ENCODE results near the gene NDUFA7.
"Not testable (repeated sequence)": the region's sequence is repeated elsewhere in the genome, so short reads cannot be mapped to it uniquely, and the experiment has no call there.

Gene NDUFA7

DNA sequence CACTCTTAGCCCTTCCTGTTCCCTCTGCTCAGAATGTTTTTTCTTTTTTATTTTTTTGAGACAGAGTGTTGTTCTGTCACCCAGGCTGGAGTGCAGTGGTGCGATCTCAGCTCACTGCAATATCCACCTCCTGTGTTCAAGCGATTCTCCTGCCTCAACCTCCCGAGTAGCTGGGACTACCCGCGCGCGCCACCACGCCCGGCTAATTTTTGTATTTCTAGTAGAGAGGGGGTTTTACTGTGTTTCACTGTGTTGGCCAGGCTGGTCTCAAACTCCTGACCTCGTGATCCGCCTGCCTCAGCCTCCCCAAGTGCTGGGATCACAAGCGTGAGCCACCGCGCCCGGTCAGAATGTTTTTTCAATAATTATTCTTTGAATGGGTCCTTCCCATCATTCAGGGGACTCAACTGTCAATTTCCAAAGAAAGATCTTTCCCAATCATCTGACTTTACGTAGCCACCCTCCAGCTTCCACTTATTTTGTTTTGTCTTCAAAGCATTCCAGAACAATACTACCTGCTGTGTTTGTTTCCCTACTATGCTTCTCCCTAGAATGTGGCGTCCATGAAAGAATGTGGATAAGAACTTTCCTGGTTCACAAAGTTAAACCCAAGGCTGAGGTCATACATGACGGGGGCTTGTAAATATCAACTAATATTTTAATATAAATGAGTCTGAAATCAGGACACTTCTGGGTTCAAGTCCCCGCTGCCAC, 1.2 kb downstream of the NDUFA7 start:
- DNase-seq (ENCODE audit: low spot score): no peak

DNA sequence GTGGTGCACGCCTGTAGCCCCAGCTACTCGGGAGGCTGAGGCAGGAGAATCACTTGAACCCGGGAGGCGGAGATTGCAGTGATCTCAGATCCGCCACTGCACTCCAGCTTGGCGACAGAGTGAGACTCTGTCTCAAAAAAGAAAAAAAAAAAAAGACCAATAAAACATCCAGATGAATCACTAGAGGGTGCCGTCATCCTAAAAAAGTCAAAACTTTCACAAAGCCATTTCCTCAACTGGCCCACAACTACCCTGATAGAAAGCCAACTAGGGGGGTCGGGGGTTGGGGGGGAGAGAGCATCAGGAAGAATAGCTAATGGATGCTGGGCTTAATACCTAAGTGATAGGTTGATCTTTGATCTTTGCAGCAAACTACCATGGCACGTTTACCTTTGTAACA, 2.3 kb downstream of the NDUFA7 start:
- DNase-seq (ENCODE audit: low spot score): peak; percentile 0

DNA sequence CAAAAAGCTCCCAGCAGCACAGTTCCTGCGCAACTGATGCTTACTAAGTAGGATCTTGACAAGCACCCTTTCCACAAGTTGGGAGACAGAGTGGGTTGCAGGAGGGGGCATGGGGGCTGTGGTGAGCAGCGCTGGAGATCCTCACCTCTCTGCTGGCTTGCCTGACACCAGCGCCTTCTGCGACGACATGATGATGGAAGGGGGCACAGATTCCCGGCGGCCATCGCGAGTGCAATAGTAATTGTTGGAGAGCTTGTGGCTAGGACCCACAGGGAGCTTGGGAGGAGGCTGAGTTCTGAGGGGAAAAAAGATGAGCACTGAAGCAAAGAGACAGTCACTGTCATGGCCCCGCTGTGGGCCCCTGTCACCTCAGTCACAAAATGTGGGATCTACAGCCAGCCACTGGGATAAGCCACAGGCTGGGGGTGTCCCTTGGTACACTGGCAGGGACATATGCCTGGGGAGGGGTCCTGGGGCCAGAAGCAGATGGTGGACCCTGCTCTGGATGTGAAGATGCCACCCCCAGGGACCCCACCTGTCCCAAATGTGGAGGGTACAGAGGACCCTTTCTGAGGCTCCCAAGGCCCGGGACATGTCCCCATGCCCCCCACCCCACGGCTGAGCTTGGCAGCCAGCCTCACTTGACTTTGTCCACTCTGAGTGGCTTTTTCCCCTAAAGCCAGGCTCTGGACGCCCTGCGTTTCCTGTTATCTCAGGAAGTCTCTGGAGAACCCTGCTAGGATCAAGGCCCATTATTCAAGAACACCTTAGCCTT, 4.6 kb downstream of the NDUFA7 start:
- DNase-seq (ENCODE audit: low spot score): peak; percentile 6

DNA sequence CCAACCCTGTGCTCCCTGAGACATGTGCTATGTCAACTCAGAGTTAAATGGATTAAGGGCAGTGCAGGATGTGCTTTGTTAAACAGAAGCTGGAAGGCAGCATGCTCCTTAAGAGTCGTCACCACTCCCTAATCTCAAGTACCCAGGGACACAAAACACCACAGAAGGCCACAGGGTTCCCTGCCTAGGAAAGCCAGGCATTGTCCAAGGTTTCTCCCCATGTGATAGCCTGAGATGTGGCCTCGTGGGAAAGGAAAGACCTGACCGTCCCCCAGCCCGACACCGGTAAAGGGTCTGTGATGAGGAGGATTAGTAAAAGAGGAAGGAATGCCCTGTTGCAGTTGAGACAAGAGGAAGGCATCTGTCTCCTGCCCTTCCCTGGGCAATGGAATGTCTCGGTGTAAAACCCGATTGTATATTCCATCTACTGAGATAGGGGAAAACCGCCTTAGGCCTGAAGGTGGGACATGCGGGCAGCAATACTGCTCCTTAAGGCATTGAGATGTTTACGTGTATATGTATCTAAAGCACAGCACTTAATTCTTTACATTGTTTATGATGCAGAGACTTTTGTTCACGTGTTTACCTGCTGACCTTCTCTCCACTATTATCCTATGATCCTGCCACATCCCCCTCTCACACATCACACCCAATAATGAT, 6.1 kb downstream of the NDUFA7 start:
- not testable (repeated sequence) for DNase-seq (ENCODE audit: low spot score)

DNA sequence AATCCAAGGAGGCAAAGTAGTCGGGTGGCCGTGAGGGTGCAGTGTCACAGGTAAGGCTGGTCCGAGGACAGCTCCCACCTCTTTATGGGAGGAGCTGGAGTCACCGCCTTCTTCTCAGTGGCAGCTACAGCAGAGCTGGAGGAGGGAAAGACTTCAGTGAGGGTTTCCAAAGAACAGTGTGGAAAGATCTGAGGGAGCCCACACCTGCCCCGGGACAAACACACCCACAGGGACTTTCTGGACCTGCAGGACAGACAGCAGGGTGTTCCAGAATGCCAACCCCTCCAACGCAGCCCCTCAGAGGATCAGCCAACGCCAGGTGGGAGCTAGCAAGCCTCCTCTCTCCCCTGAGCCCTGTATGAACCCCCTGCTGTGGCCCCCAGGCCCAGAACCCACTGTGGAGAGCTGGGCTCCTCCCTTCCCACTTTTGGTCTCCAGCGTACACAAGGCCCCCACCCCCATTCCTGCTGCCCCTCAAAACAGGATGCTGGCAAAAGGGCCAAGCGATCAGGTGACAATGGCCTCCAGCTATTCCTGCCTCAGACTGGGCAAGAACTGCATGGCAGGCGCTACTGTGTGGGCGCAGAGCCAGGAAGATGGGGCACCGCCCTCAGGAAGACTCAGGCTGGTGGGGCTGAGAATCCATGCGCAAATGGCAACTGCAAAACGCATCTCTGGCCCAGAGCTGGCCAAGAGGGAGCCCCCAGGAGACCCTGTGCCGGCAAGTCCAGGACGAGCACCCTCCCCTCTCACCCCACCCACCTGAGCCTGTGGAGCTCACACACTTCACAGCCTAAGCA, 9.5 kb downstream of the NDUFA7 start:
- DNase-seq (ENCODE audit: low spot score): peak; percentile 9

DNA sequence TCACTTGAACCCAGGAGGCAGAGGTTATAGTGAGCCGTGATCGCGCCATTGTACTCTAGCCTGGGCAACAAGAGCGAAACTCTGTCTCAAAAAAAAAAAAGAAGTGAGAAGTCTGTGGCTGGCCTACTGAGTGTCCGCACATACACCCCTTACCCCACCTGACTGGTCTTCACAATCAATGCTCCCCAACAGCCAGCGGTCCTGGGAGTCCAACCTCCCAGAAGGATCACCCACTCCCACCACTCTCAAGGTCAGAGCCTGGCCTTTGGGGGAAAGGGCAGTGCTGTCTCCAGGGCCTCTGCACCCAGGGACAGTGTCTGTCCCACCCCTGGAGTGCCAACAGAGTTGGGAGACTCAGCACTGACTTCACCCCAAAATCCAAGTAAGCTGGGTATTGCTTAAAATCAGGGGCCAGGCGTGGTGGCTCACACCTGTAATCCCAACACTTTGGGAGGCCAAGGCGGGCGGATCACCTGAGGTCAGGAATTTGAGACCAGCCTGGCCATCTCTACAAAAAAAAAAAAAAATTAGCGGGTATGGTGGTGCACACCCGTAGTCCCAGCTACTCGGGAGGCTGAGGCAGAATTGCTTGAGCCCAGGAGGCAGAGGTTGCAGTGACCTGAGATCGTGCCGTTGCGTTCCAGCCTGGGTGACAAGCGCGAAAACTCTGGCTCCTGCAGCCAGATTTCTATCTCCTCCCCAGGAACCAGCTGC, 10.7 kb downstream of the NDUFA7 start:
- peak; percentile 1 for DNase-seq (ENCODE audit: low spot score)

GRCh38 chr19:8308891-8309291, 12.3 kb downstream of the NDUFA7 start:
- no peak for DNase-seq (ENCODE audit: low spot score)

GRCh38 chr19:8307965-8308866, 13.0 kb downstream of the NDUFA7 start, which contains the start of gene CD320:
CD320 (minus strand) TSS chr19:8308358; CDS start chr19:8308290, 68 bp downstream.
- peak; percentile 96 for DNase-seq (ENCODE audit: low spot score)

DNA sequence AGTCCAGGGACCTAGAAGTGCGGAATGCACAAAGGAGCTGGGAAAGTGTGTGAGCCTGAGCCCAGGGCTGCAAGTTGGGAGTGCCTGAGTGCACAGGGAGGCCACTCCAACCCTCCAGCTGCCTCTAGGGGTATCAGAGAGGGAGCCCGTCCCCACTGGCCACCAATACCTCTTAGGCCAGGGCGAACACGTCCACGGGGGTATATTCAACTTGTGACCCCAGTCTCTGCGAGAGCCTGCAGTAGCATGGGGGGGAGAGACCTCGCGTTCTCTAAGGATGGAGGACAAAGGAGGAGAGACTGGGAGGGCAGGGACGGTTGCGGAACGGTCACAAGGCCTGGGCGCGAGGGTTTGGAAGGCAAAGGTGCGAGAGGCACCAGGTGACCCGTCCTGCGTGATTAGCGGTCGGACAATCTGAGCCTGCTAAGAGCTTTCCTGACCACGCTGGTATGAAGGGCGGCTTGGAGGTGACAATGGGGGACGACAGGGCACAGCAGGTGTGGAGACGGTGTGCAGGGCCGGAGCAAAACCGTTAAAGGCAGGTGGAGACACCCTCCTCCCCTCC, 13.7 kb downstream of the NDUFA7 start:
- peak; percentile 74 for DNase-seq (ENCODE audit: low spot score)

- peak; percentile 24 for DNase-seq (ENCODE audit: low spot score)
Measured at GRCh38 chr19:8306235-8307054, 14.7 kb downstream of the NDUFA7 start.

DNA sequence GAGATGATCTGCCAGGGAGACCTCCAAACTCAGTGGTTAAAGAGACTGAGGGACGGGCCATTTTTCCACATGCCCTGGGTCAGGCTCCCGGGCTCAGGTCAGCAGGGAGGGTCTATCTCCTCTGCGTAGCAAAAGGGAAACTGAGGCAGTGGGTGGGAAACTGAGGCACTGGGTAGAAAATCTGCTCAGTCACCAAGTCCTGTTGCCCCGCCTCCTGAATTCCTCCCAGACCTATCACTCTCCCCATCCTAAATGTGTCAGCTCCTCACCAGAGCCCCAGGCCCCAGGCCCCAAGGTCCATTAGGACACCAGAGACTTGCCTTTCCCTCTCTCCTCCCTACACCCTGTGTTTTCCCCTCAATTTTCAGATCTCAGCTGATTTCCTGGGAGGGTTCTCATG, 15.4 kb downstream of the NDUFA7 start:
- peak; percentile 10 for DNase-seq (ENCODE audit: low spot score)

DNA sequence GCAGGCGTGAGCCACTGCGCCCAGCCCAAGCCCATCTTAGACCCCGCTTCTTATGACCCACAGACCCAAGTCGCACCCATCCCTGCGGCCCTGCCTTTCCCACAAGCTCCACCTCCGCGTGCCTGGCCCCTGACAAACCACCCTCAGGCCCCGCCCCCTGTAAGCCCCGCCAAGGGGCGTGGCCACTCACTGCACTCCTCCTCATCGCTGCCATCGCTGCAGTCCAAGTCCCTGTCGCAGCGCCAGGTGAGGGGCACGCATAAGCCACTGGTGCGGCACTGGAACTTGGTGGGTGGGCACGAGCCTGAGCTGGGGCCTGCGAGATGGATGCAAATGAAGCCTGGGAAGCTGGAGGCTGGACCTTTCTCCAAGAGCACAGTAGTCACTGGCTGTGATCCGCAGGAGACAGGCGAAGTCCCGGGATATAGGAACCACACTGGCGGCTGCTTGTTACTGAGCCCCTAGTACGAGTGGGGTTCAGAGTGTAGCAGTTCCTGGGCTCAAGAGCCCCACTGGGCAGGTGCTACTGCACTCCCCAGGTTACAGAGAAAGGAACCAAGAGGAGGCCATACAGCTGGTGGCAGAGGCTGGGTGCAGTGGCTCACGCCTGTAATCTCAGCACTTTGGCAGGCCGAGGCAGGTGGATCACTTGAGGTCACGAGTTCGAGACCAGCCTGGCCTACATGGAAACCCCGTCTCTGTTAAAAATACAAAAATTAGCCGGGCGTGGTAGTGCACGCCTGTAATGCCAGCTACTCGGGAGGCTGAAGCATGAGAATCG, 16.1 kb downstream of the NDUFA7 start:
- peak; percentile 22 for DNase-seq (ENCODE audit: low spot score)

DNA sequence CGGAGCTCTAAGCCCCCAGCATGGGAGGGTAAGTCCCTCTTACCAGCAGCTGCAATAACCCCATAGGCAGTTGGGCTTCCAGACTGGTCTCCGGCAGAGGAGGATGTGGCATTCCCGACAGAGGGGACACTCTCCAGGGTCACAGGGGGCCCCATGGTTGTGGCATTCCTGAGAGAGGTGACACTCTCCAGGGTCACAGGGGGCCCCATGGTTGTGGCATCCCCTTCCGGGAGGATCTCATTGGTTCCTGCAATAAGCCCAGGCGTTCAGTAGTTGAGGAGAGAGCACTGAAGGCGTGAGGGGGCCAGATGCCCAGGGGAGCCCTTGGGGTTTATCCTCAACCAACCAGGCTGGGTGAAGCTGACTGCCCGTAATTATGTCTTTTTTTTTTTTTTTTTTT, 18.4 kb downstream of the NDUFA7 start:
- DNase-seq (ENCODE audit: low spot score): peak; percentile 18

DNA sequence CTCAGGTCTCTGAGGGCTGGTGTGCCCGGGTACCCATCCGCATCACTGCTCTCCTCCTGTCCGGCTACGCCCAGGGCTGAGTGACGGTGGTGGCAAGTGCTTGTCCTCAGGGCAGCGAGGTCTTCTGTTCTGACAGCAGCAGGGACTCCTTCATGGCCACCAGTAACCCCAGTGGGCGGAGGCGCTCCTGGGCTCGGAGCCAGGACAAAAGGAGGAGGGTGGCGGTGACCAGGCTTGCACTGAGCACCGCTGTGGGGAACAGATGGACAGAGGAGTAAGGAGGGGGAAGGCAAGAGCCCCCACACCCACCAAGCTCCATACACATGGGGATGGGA, 18.9 kb downstream of the NDUFA7 start:
- peak; percentile 11 for DNase-seq (ENCODE audit: low spot score)

DNA sequence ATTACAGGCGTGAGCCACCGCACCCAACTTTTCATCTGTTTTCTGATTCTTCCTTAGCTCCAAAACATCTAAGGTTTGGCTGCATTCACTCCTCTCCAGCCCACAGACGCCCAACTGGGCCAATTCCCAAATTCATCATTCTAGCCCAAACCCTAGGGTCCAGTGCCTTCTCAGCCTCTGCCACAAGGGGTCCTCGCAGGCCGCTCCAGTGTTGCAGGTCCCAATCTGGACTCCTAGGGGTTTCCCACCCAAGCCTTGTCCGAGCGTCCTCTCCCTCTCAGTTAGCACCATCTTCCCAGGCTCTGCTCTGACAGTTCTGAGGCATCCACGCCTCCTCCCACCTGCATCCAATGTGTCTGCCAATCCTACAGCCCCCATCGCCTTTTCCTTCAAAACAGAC, 29.8 kb downstream of the NDUFA7 start:
- DNase-seq (ENCODE audit: low spot score): not testable (repeated sequence)

- DNase-seq (ENCODE audit: low spot score): not testable (repeated sequence)
Measured at GRCh38 chr19:8276508-8276907, 44.7 kb downstream of the NDUFA7 start.

DNA sequence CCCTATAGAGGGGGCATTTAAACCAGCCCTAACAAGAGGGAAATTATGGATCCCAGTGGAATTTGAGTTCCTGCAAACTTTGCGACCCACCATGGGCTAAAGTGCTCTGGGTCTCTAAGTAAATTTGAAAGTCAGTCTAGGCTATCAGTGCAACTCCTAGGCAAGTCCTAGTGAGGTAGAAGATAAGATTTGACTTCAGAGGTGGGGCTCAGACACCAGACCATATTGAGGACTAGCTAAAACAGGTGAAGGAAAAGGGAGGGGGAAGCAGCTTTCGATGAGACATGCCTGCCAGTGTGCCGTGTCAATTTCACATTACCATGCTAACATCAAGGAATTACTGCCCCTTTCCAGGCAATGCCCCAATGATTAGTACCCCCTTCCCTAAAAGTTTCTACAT, 51.5 kb downstream of the NDUFA7 start:
- no peak for DNase-seq (ENCODE audit: low spot score)

DNA sequence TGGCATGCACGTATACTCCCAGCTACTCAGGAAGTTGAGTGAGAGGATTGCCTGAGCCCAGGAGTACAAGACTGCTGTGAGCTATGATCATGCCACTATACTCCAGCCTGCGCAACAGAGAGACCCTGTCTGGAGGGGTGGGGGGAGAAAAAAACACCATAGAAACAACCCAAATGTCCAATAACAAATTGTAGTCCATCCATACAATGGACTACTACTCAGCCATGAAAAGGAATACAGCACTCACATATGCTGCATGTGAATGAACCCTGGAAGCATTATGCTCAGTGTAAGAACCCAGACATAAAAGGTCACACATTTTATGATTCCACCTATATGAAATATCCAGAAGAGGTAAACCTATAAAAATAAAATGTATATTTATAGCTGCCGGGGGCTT, 55.3 kb downstream of the NDUFA7 start:
- DNase-seq (ENCODE audit: low spot score): no peak
